Measurements from ENCODE around the gene INHBB. TPM values are rescaled to one million over a fixed set of nuclear protein-coding genes. Genes with fewer than 3 reads are reported as not detected.

INHBB gene
- total RNA-seq, 1 donor from 2014 or later: 0.34 TPM

DNA sequence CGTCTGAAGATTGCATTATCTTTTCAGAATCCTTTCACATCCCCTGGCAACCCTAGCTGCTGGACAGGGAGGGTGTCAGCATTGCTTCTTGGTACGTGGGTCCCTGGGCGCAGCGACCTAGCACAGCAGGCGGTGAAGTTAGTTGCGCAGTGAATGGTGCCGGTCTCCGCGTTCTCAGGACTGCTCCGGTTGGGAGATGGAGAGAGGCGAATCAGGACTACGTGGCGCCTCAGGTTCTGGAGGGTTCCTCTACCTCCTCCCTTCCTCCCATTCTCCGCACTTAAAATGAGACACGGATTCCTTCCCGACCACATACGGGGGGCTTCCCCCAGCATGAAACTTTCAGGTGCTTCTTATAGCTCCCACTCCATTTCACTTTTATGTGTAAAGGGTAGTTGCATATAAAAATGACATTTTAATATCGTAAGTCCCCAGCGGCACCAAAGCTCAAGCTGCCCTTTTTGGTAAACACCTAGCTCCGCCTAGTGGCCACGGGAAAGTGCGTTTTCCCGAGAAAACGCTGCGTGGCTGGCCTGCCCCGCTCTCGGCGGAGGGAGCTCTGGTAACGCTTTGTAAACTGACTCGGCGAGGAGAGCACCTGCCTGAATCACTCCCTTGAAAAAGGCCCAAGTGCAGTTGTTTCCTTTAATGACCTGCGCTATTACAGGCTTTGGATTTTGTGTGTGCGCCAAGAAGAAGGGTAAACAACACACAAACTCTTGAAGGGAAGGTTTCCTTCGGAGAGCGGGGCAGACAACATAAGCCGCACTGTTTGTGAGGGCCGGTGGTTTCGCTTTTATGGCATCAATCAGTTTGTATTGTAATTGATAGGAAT is 32.9 kb upstream of the INHBB start:
- Mint-ChIP-seq H3K4me1 (ENCODE audit: low read depth, unreplicated experiment) (peaks cover 6% of the 10 kb centered on the region), H3K9me3 (ENCODE audit: unreplicated experiment) (peaks cover 4% of the 10 kb centered on the region), H3K27me3 (ENCODE audit: unreplicated experiment) (peaks cover 9% of the 10 kb centered on the region), H3K4me3 (ENCODE audit: unreplicated experiment) (peak overlapping the region; percentile 82), H3K27ac (ENCODE audit: unreplicated experiment) (no peak overlapping the region), H3K36me3 (ENCODE audit: unreplicated experiment) (no peaks in the 10 kb centered on the region)
- peak; percentile 81 for DNase-seq
- TF ChIP-seq, protein P1, sequence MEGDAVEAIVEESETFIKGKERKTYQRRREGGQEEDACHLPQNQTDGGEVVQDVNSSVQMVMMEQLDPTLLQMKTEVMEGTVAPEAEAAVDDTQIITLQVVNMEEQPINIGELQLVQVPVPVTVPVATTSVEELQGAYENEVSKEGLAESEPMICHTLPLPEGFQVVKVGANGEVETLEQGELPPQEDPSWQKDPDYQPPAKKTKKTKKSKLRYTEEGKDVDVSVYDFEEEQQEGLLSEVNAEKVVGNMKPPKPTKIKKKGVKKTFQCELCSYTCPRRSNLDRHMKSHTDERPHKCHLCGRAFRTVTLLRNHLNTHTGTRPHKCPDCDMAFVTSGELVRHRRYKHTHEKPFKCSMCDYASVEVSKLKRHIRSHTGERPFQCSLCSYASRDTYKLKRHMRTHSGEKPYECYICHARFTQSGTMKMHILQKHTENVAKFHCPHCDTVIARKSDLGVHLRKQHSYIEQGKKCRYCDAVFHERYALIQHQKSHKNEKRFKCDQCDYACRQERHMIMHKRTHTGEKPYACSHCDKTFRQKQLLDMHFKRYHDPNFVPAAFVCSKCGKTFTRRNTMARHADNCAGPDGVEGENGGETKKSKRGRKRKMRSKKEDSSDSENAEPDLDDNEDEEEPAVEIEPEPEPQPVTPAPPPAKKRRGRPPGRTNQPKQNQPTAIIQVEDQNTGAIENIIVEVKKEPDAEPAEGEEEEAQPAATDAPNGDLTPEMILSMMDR (IDR thresholded peaks at IDR 0.05; ENCODE audit: partially characterized antibody, unreplicated experiment): peak; percentile 86

GRCh38 chr2:120313695-120314615 is 32.0 kb upstream of the INHBB start:
- TF ChIP-seq, protein P1 (IDR thresholded peaks at IDR 0.05; ENCODE audit: partially characterized antibody, unreplicated experiment): no peak
- DNase-seq: peak; percentile 7
- peaks cover 6% of the 10 kb centered on the region for H3K4me1 Mint-ChIP-seq (ENCODE audit: low read depth, unreplicated experiment)
- no peaks in the 10 kb centered on the region for H3K36me3 Mint-ChIP-seq (ENCODE audit: unreplicated experiment)
- H3K27ac Mint-ChIP-seq (ENCODE audit: unreplicated experiment): no peak overlapping the region
- peaks cover 9% of the 10 kb centered on the region for H3K27me3 Mint-ChIP-seq (ENCODE audit: unreplicated experiment)
- no peak overlapping the region for H3K4me3 Mint-ChIP-seq (ENCODE audit: unreplicated experiment)
- H3K9me3 Mint-ChIP-seq (ENCODE audit: unreplicated experiment): peaks cover 4% of the 10 kb centered on the region

- TF ChIP-seq, protein P1 (IDR thresholded peaks at IDR 0.05; ENCODE audit: partially characterized antibody, unreplicated experiment): no peak
- Mint-ChIP-seq H3K27ac (ENCODE audit: unreplicated experiment) (peak overlapping the region; percentile 7), H3K4me3 (ENCODE audit: unreplicated experiment) (no peak overlapping the region), H3K36me3 (ENCODE audit: unreplicated experiment) (no peaks in the 10 kb centered on the region), H3K27me3 (ENCODE audit: unreplicated experiment) (peaks cover 9% of the 10 kb centered on the region), H3K4me1 (ENCODE audit: low read depth, unreplicated experiment) (peaks cover 6% of the 10 kb centered on the region), H3K9me3 (ENCODE audit: unreplicated experiment) (peaks cover 4% of the 10 kb centered on the region)
- no peak for DNase-seq
Observed at GRCh38 chr2:120314690-120315366, 31.1 kb upstream of the INHBB start.

DNA sequence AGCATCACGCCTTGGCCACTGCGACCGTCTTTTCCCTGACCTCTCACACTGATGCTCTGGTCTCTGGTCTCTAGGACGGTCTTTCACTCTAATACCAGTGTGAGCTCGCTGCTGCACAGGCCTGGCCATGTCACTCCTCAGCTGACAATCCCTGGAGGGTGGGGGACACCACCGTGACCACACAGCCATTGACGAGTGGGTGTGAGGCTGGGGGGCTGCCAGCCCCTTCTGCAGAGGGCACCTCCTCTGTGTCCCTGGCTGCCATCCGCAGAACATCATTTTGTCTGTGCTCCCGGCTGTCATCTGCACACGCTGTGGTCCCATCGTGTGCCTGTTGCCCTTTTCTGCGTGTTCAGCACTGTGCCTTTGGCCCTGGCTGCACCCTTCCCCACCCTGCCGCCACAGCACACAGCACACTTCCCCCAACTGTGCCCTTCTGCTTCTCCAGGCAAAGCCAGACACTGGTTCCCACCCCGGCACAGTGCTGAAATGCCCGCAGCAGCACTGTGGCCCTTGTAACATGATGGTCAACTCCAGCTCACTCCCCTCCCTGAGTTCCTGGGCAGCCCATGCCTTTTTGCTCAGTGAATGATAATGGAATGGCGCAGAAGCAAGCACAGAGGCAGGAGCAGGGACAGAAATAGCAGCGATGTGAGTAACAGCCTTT is 30.4 kb upstream of the INHBB start:
- peaks cover 9% of the 10 kb centered on the region for H3K27me3 Mint-ChIP-seq (ENCODE audit: unreplicated experiment)
- no peak overlapping the region for H3K4me3 Mint-ChIP-seq (ENCODE audit: unreplicated experiment)
- peaks cover 4% of the 10 kb centered on the region for H3K9me3 Mint-ChIP-seq (ENCODE audit: unreplicated experiment)
- H3K27ac Mint-ChIP-seq (ENCODE audit: unreplicated experiment): no peak overlapping the region
- TF ChIP-seq, protein P1 (IDR thresholded peaks at IDR 0.05; ENCODE audit: partially characterized antibody, unreplicated experiment): no peak
- H3K4me1 Mint-ChIP-seq (ENCODE audit: low read depth, unreplicated experiment): peaks cover 6% of the 10 kb centered on the region
- H3K36me3 Mint-ChIP-seq (ENCODE audit: unreplicated experiment): no peaks in the 10 kb centered on the region
- no peak for DNase-seq

Data from glutamatergic neuron (in vitro differentiated cells).